H1 (cell line): Measurements from ENCODE around the gene SEL1L. TPM values are rescaled to one million over a fixed set of nuclear protein-coding genes. Genes with fewer than 3 reads are reported as not detected.

Source experiments
- CTCF ChIA-PET: fragments of 300-600 bp; sonication (Branson Sonifier 250); formaldehyde crosslinking; loops from one replicate; lab custom pipeline; 2021; ENCODE audit not compliant: partially characterized antibody; lab: Charles Lee
- POLR2A ChIA-PET: fragments of 300-600 bp; sonication (Branson Sonifier 250); formaldehyde crosslinking; loops from one replicate; lab custom pipeline; 2021; ENCODE audit warnings: inconsistent platforms; ENCODE audit not compliant: partially characterized antibody; lab: Charles Lee
- DNase-seq, 2 experiments: peaks; one replicate each; pipeline versions ENCODE4 v3.0.0 to v3.0.0-alpha.2; 2010 to 2022; ENCODE audit warnings: low spot score in 2 of 2, low read depth in 1 of 2, mixed read lengths in 1 of 2
- FAIRE-seq: peaks from 2 replicates; lab custom pipeline; 2011; peaks lifted over from hg19 to GRCh38; lab: Jason Lieb, UNC
- H2AFZ ChIP-seq: 2 replicates; pipeline ENCODE4 v1.8.1; 2012; ENCODE audit warnings: low read length, inconsistent platforms
- H2AK5ac ChIP-seq: 2 replicates; pipeline ENCODE4 v1.6.1; 2013; ENCODE audit warnings: low read depth, low read length
- H2BK120ac ChIP-seq: replicated peaks from 2 replicates; pipeline ENCODE3; 2013; ENCODE audit warnings: low read depth, low read length, inconsistent platforms
- H2BK12ac ChIP-seq: 2 replicates; pipeline ENCODE4 v1.6.1; 2013; ENCODE audit warnings: low read depth, low read length
- H2BK15ac ChIP-seq: 2 replicates; pipeline ENCODE4 v1.6.1; 2013; ENCODE audit warnings: low read length
- H2BK20ac ChIP-seq: 2 replicates; pipeline ENCODE4 v1.6.1; 2013; ENCODE audit warnings: low read length
- H2BK5ac ChIP-seq: 2 replicates; pipeline ENCODE4 v1.6.1; 2013; ENCODE audit warnings: low read depth, low read length
- H3K14ac ChIP-seq: 2 replicates; pipeline ENCODE4 v1.6.1; 2013; ENCODE audit warnings: inconsistent platforms; ENCODE audit not compliant: insufficient read length
- H3K18ac ChIP-seq: 2 replicates; pipeline ENCODE4 v1.6.1; 2013; ENCODE audit warnings: low read length; ENCODE audit errors: extremely low read depth
- H3K23ac ChIP-seq: 2 replicates; pipeline ENCODE4 v1.6.1; 2013; ENCODE audit warnings: inconsistent platforms; ENCODE audit not compliant: insufficient read length
- H3K23me2 ChIP-seq: 2 replicates; pipeline ENCODE4 v1.6.1; 2013; ENCODE audit warnings: low read depth, low read length
- H3K27ac ChIP-seq: 2 replicates; pipeline ENCODE4 v1.6.1; 2011; ENCODE audit warnings: low read depth, low read length, inconsistent platforms
- H3K27me3 ChIP-seq, 4 experiments: replicated peaks in 1 of 4; 1 replicate in 1 of 4; 2 replicates in 3 of 4; pipeline versions ENCODE4 v1.6.1 to v1.8.1; 2011 to 2013; ENCODE audit warnings: low read length in 3 of 4, mild to moderate bottlenecking in 3 of 4, inconsistent platforms in 2 of 4, mixed read lengths in 2 of 4, moderate library complexity in 1 of 4; ENCODE audit not compliant: control insufficient read depth in 3 of 4, insufficient read depth in 3 of 4; ENCODE audit errors: extremely low read depth in 1 of 4
- H3K36me3 ChIP-seq, 4 experiments: 2 replicates each; pipeline versions ENCODE4 v1.6.1 to v1.8.1; 2011 to 2013; ENCODE audit warnings: mild to moderate bottlenecking in 4 of 4, low read length in 3 of 4, moderate library complexity in 2 of 4, control low read depth in 1 of 4, inconsistent platforms in 1 of 4; ENCODE audit not compliant: insufficient read depth in 4 of 4, control insufficient read depth in 2 of 4
- H3K4ac ChIP-seq: replicated peaks from 2 replicates; pipeline ENCODE3; 2013; ENCODE audit warnings: low read length, low read depth, mixed read lengths, inconsistent platforms; ENCODE audit not compliant: insufficient read length
- H3K4me1 ChIP-seq, 4 experiments: replicated peaks in 1 of 4; 1 replicate in 1 of 4; 2 replicates in 3 of 4; pipeline versions ENCODE4 v1.6.1 to v1.8.1; 2011 to 2013; ENCODE audit warnings: low read length in 3 of 4, inconsistent platforms in 2 of 4, mixed read lengths in 1 of 4; ENCODE audit not compliant: insufficient read depth in 4 of 4, control insufficient read depth in 3 of 4
- H3K4me2 ChIP-seq, 2 experiments: 2 replicates each; pipeline versions ENCODE4 v1.6.1 to v1.8.1; 2011 to 2013; ENCODE audit warnings: low read depth in 2 of 2, low read length in 2 of 2, control low read depth in 1 of 2, inconsistent platforms in 1 of 2, mild to moderate bottlenecking in 1 of 2; ENCODE audit not compliant: insufficient read depth in 1 of 2
- H3K4me3 ChIP-seq, 4 experiments: fragments of 200-600, 300-600 bp in 1 of 4; sonication (generic), shearing (Covaris generic), sonication (Bioruptor Twin) in 1 of 4; 2 replicates each; pipeline versions ENCODE4 v1.5.1 to v1.8.1; 2011 to 2016; ENCODE audit warnings: low read length in 4 of 4, low read depth in 3 of 4, control low read depth in 2 of 4, inconsistent platforms in 2 of 4, mild to moderate bottlenecking in 2 of 4, mixed read lengths in 1 of 4, moderate library complexity in 1 of 4; ENCODE audit not compliant: insufficient read depth in 2 of 4; ENCODE audit errors: extremely low read depth in 1 of 4
- H3K56ac ChIP-seq: replicated peaks from 2 replicates; pipeline ENCODE3; 2013; ENCODE audit warnings: low read depth, mild to moderate bottlenecking, mixed read lengths, low read length, inconsistent platforms; ENCODE audit not compliant: insufficient read length
- H3K79me1 ChIP-seq: 2 replicates; pipeline ENCODE4 v1.6.1; 2013; ENCODE audit warnings: low read depth, low read length, control low read depth
- H3K79me2 ChIP-seq, 2 experiments: 2 replicates each; pipeline versions ENCODE4 v1.6.1 to v1.8.1; 2012 to 2013; ENCODE audit warnings: low read length in 2 of 2, mild to moderate bottlenecking in 2 of 2, inconsistent platforms in 1 of 2; ENCODE audit not compliant: insufficient read depth in 2 of 2, control insufficient read depth in 1 of 2
- H3K9ac ChIP-seq, 4 experiments: replicated peaks in 1 of 4; 1 replicate in 1 of 4; 2 replicates in 3 of 4; pipeline versions ENCODE4 v1.6.1 to v1.8.1; 2011 to 2013; ENCODE audit warnings: low read depth in 3 of 4, low read length in 3 of 4, control low read depth in 2 of 4, mild to moderate bottlenecking in 2 of 4, moderate library complexity in 2 of 4, inconsistent platforms in 1 of 4; ENCODE audit errors: extremely low read depth in 1 of 4
- H3K9me3 ChIP-seq, 2 experiments: 2 replicates each; pipeline versions ENCODE4 v1.6.1 to v1.8.1; 2012 to 2013; ENCODE audit warnings: mild to moderate bottlenecking in 2 of 2, moderate library complexity in 2 of 2, control low read depth in 1 of 2, inconsistent platforms in 1 of 2, low read depth in 1 of 2, low read length in 1 of 2, mixed read lengths in 1 of 2; ENCODE audit not compliant: insufficient read depth in 2 of 2
- H4K20me1 ChIP-seq, 2 experiments: replicated peaks in 1 of 2; 2 replicates each; pipeline versions ENCODE3 to v1.8.1; 2011 to 2013; ENCODE audit warnings: inconsistent platforms in 2 of 2, low read length in 2 of 2, mild to moderate bottlenecking in 1 of 2; ENCODE audit not compliant: insufficient read depth in 2 of 2, control insufficient read depth in 1 of 2
- H4K5ac ChIP-seq: 2 replicates; pipeline ENCODE4 v1.6.1; 2013; ENCODE audit warnings: low read length, low read depth, mixed read lengths, inconsistent platforms; ENCODE audit not compliant: insufficient read length
- H4K8ac ChIP-seq: 2 replicates; pipeline ENCODE4 v1.8.0; 2013; ENCODE audit warnings: mild to moderate bottlenecking, moderate library complexity, low read length, inconsistent platforms; ENCODE audit not compliant: insufficient read depth; ENCODE audit errors: extremely low read depth
- H4K91ac ChIP-seq: replicated peaks from 2 replicates; pipeline ENCODE3; 2013; ENCODE audit warnings: low read length, mixed read lengths, inconsistent platforms; ENCODE audit not compliant: insufficient read length
- CBX8 ChIP-seq: fragments of 300-800, 300-1000 bp; sonication (generic); IDR thresholded peaks from 2 replicates; pipeline ENCODE4 v1.7.1; 2016; ENCODE audit warnings: low read depth, low read length, borderline replicate concordance
- CEBPB ChIP-seq: IDR thresholded peaks from 2 replicates; pipeline ENCODE4 v1.6.1; 2012; ENCODE audit warnings: low read depth, low read length
- CHD2 ChIP-seq: IDR thresholded peaks from 2 replicates; pipeline ENCODE4 v1.6.1; 2012; ENCODE audit warnings: low read length, improper control_type of control experiment
- CTBP2 ChIP-seq: IDR thresholded peaks from 2 replicates; pipeline ENCODE4 v1.7.0; 2011; ENCODE audit warnings: borderline replicate concordance, mild to moderate bottlenecking, moderate library complexity, mixed read lengths, low read length; ENCODE audit not compliant: insufficient read depth, insufficient read length
- GABPA ChIP-seq: IDR thresholded peaks from 2 replicates; pipeline ENCODE4 v1.6.1; 2011; ENCODE audit warnings: mild to moderate bottlenecking, low read length, moderate library complexity, borderline replicate concordance; ENCODE audit not compliant: insufficient read depth
- HDAC2 ChIP-seq, 2 experiments: fragments of 300-600 bp in 1 of 2; sonication (generic) in 1 of 2; IDR thresholded peaks; 2 replicates each; pipeline ENCODE4 v1.6.1; 2011 to 2012; ENCODE audit warnings: low read depth in 2 of 2, low read length in 2 of 2, mild to moderate bottlenecking in 2 of 2, moderate library complexity in 2 of 2, borderline replicate concordance in 1 of 2, inconsistent platforms in 1 of 2
- NANOG ChIP-seq: IDR thresholded peaks from 2 replicates; pipeline ENCODE4 v1.6.1; 2011; ENCODE audit warnings: low read length, low read depth, mild to moderate bottlenecking, inconsistent platforms; ENCODE audit not compliant: insufficient read depth, poor library complexity, severe bottlenecking
- RXRA ChIP-seq: IDR thresholded peaks from 2 replicates; pipeline ENCODE4 v1.6.1; 2011; ENCODE audit warnings: low read depth, mild to moderate bottlenecking, low read length, moderate library complexity; ENCODE audit not compliant: insufficient read depth
- SP1 ChIP-seq: IDR thresholded peaks from 2 replicates; pipeline ENCODE4 v1.6.1; 2011; ENCODE audit warnings: low read depth, low read length
- SP2 ChIP-seq: IDR thresholded peaks from 2 replicates; pipeline ENCODE4 v1.6.1; 2012; ENCODE audit warnings: mild to moderate bottlenecking, low read length, inconsistent platforms
- SUZ12 ChIP-seq: fragments of 200-600 bp; sonication (generic); IDR thresholded peaks from 2 replicates; pipeline ENCODE4 v1.6.1; 2012; ENCODE audit warnings: mild to moderate bottlenecking, inconsistent platforms, low read length, moderate library complexity, mixed read lengths
- WGBS, 2 experiments: shearing (Covaris generic) in 1 of 2; methylation state at CpG; one replicate each; pipeline versions ENCODE4 v1.1.6 to v1.1.7; 2013 to 2015; ENCODE audit warnings: low lambda C conversion rate in 2 of 2, mixed read lengths in 2 of 2, inconsistent platforms in 1 of 2, low coverage in 1 of 2, missing lambda C conversion rate in 1 of 2; ENCODE audit not compliant: insufficient replicate concordance in 2 of 2, insufficient coverage in 1 of 2, insufficient read length in 1 of 2; ENCODE audit errors: extremely low coverage in 1 of 2, missing lambda C conversion rate in 1 of 2; 5-methylcytosine and 5-hydroxymethylcytosine counted together
- polyA plus RNA-seq, 7 experiments: library from polyadenylated mRNA; depleted of rRNA in 3 of 7; stranded (reverse) in 5 of 7; unstranded in 2 of 7; fragments of >200 nt in 5 of 7; fragments of 200-250 nt in 2 of 7; gene quantifications; 1 replicate in 5 of 7; 2 replicates in 1 of 7; 4 replicates in 1 of 7; pipeline versions ENCODE4 v1.2.1 to v1.2.3, GENCODE V29; 2011 to 2013; ENCODE audit warnings: missing spikeins in 2 of 7, mixed read lengths in 2 of 7
- total RNA-seq: library from RNA; stranded (reverse); fragmentation: NEBNext Ultra II Directional; extraction: Animal tissue kit (Norgen Biotek cat#: 25700); gene quantifications from 2 replicates; pipeline ENCODE4 v1.2.1, GENCODE V29; 2021

Gene SEL1L
- total and polyA plus RNA-seq, 2 of the 8 experiments (the other 6 are each of a cell fraction or from before 2014, with no cell fraction given) = 4.3 to 34.9 TPM

DNA sequence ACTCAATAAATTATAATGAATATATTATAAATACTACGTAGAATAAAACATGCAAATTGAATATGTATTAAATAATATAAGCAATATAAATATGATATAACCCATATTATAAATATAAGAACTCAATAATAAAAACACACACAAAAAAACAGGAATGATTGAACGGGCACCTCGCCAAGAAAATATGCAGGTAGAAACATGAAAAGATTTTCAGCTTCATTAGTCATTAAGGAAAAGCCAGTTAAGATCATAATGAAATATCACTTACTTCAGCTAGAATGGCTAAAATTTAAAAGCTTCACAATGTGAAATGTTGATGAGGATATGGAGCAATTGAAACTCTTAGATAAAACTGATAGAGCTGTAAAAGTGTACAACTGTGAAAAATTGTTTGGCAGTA lies 17.8 kb upstream of the SEL1L start:
- no peaks in the 10 kb centered on the region for H3K23me2 ChIP-seq
- H3K36me3 ChIP-seq = no peaks in the 10 kb centered on the region
- no peak overlapping the region for H3K14ac ChIP-seq
- no peak overlapping the region for H2BK12ac ChIP-seq
- H2BK20ac ChIP-seq = no peak overlapping the region
- H4K91ac ChIP-seq = no peak overlapping the region
- no peak overlapping the region for H2BK120ac ChIP-seq
- WGBS, 2 experiments = 88% methylated on average over 3 of the region's 3 CpGs; no CpG with 5 or more reads in 1 of the 2 experiments
- H3K23ac ChIP-seq = no peak overlapping the region
- H3K4me3 ChIP-seq = no peak overlapping the region
- no peaks in the 10 kb centered on the region for H3K9me3 ChIP-seq
- H3K4me2 ChIP-seq = no peak overlapping the region
- no peak overlapping the region for H2BK5ac ChIP-seq
- no peaks in the 10 kb centered on the region for H3K79me1 ChIP-seq
- no peak for FAIRE-seq
- H4K5ac ChIP-seq = no peak overlapping the region
- H3K4me1 ChIP-seq = no peaks in the 10 kb centered on the region
- H2BK15ac ChIP-seq = no peak overlapping the region
- H3K9ac ChIP-seq = no peak overlapping the region
- H3K18ac ChIP-seq = no peak overlapping the region
- TF ChIP-seq GABPA = no peak
- TF ChIP-seq NANOG = no peak
- TF ChIP-seq CBX8 = no peak
- no peak for TF ChIP-seq CHD2
- TF ChIP-seq SP2 = no peak
- TF ChIP-seq RXRA = no peak
- no peak for TF ChIP-seq SUZ12
- no peak for TF ChIP-seq CTBP2
- no peak for TF ChIP-seq HDAC2 (IDR thresholded peaks at IDR 0.05; ENCODE audit: borderline replicate concordance in 1 of 2, low read depth in 2 of 2, low read length in 2 of 2)
- TF ChIP-seq CEBPB = no peak
- no peak for TF ChIP-seq SP1
- TF ChIP-seq, all 59 proteins: peak for 0
- no peak overlapping the region for H3K4ac ChIP-seq
- DNase-seq = no peak
- no peaks in the 10 kb centered on the region for H3K79me2 ChIP-seq
- no peak overlapping the region for H4K8ac ChIP-seq
- CTCF ChIA-PET = no interaction called here
- no peak overlapping the region for H3K56ac ChIP-seq
- no peak overlapping the region for H2AFZ ChIP-seq
- H3K27me3 ChIP-seq = no peaks in the 10 kb centered on the region
- no peaks in the 10 kb centered on the region for H4K20me1 ChIP-seq
- POLR2A ChIA-PET = no interaction called here
- no peak overlapping the region for H2AK5ac ChIP-seq
- no peak overlapping the region for H3K27ac ChIP-seq
